ENCODE results near the gene CYB5A.

Gene CYB5A

DNA sequence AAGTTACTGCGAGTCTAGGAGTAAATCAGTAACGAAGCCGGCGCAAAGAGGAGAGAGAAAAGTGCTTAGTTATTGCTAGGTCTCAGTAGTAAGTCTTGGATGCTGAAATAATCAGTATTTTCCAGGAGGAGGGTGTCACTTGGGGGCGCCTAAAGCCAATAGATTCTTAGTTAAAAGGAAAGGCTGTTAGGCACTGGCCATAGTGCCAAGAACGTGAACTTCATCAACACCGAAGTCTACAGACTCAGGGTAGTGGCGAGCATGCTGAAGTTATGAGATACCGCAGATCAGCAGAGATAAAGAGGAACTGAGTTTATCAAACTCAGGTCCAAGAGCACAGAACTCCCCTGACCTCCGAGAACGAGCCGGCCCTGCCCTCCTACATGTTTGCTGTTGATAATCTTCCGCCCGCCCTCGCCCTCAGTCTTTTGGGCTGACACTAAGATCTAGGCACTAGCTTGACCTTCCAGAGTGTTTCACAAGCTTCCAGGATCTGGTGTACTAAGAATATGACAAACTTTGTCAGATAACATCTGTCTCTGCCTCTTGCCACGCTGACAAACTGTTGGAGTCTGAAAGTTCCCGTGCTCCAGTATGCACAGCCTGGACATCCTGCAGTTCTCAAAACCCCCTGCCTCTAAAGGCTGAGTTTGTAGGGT, 49.2 kb downstream of the CYB5A start:
- DNase-seq, result no peak

DNA sequence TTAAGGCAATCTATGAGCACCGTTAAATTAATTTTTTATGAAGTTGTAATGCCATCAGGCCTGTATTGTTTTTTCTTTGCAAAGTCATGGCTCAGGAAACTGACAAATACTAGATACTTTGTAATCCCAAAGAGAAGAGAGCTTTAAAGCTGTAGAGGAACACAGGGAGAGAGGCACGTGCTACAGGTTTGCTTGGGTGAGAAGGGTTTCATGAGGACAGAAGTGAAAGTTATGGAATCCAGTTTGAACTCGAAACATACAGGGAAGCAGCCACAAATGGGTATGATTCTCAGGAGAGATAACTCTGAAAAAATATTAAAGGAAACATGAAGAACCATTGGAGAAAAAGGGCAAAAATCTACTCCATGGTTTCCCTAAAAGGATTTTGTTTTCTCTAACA, 49.8 kb downstream of the CYB5A start:
- no peak for DNase-seq

- no peak for DNase-seq
These were observed 50.3 kb downstream of the CYB5A start for GRCh38 chr18:74241426-74241825.

DNA sequence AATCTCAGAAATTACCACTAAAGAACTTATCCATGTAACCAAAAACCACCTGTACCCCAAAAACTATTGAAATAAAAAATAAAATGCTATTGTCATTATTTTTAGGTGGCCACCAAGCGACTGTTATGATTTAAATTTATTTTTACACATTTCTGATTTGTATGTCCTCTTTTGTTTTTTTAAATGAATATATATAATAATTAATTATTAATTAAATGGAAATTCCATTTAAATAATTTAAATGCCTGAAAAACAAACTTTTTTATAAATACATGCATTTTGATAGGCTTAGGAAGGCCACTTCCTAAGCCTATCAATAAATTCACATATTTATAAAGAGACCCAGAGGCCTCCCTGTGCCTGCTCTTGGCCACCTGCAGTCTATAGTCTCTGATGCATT, 52.2 kb downstream of the CYB5A start:
- DNase-seq, result no peak

- no peak for DNase-seq
These were observed 57.2 kb downstream of the CYB5A start for GRCh38 chr18:74234326-74235171.

DNA sequence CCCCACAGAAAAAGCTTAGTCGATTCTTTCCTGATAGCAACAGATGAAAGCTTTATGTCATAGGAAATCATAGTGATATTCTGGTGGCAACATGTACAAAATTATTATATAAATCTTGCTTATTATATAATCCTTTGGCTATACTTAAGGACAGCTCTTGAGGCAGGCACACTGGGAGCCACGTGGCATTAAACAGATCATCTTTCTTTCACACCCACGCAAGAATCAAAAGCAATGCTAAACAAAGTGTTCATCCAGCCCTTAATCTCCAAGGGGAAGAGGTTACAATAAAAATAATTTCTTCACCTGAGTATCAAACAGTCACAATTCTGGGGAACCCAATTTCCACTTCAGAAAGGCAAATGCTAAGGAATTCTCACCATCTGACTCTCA, 57.8 kb downstream of the CYB5A start:
- DNase-seq, result no peak

GRCh38 chr18:74230922-74231714, 60.6 kb downstream of the CYB5A start:
- no peak for DNase-seq

DNA sequence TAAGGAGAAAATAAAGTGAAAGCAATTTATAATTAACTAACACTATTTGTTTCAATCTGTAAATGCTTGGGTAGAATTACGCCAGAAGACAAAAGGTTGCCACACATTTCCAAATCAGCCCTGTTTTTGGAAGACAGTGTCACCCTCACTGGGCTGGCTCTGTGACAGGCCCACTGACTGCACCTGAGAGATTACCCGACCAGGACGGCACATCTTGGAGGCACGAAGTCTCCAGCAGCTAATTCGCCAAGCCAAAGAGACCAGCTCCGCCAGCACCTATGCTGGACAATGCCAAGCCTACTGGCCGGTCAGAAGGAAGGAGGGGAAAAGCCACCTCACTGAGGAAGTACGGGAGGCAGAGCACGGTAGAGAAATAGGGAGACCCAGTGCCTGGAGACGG, 61.9 kb downstream of the CYB5A start:
- DNase-seq, result no peak

DNA sequence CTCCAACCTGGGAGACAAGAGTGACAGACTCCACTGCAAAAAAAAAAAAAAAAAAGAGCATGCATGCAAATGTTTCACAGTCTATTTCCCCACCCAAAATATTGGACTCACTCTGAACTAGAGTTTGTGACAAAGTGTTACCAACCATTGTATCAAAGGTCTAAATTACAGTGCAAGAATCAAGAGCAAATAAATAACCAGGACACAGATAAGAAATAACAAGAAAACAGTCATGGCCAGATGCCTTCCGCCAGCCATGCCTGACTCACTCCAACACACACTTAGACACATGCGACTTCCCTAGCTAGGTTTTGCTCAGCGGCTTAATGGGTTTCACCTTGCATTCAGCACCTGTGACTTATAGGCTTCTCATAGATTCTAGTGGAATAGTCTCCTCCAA, 62.8 kb downstream of the CYB5A start:
- no peak for DNase-seq

GRCh38 chr18:74228312-74228711, 63.5 kb downstream of the CYB5A start:
- no peak for DNase-seq

GRCh38 chr18:74226666-74227065, 65.1 kb downstream of the CYB5A start:
- no peak for DNase-seq

- no peak for DNase-seq
These were observed 65.6 kb downstream of the CYB5A start for GRCh38 chr18:74226156-74226555.

GRCh38 chr18:74225193-74225840, 66.4 kb downstream of the CYB5A start:
- no peak for DNase-seq

DNA sequence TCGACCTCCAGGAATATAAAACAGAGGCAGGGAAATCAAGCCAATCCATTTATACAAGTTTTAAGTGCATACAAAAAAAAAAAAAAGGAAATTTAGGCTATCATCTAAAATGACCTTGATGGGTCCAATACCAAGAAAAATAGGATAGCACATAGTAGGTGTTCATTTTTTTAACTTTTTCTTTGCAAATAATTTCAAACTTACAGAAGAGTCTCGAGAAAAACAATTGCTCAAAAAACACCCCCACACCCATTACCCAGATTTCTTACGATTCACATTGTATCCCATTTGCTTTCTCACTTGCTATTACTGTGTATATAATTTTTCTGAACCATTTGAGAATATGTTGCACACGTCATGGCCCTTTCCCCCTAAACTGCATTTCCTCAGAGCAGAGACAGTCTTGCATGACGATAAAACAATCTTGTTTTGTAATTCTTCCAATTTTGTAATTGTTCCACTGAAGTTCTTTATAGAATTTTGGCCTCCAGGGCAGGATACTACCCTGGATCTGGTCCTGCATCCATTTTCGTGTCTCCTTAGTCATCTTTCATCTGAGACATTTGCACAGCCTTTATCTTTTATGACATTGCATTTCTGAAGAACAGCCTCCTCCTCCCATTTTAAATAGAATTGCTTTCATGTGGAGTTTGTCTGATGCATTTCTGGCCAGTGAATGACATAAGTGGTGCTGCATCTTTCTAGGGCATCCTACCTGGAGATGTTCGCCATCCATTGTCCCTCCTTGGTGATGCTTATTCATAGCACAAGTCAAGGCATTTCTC, 68.9 kb downstream of the CYB5A start:
- DNase-seq, result no peak

- no peak for DNase-seq
These were observed 70.7 kb downstream of the CYB5A start for GRCh38 chr18:74221081-74221480.

DNA sequence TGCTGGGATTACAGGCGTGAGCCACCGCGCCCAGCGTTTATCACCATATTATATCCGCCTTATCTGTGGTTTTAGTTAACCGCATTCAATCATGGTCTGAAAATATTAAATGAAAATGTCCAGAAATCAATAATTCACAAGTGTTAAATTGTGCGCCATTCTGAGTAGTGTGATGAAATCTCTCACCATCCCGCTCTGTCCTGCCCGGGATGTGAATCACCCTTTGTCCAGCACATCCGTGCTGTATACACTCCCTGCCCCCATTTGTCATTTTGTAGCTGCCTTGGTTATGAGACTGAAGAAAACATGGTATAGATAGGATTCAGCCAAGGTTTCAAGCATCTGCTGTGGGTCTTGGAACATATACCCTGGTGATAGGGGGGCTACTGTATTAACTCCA, 72.7 kb downstream of the CYB5A start:
- DNase-seq, result no peak

GRCh38 chr18:74217476-74218143, 74.2 kb downstream of the CYB5A start:
- no peak for DNase-seq

DNA sequence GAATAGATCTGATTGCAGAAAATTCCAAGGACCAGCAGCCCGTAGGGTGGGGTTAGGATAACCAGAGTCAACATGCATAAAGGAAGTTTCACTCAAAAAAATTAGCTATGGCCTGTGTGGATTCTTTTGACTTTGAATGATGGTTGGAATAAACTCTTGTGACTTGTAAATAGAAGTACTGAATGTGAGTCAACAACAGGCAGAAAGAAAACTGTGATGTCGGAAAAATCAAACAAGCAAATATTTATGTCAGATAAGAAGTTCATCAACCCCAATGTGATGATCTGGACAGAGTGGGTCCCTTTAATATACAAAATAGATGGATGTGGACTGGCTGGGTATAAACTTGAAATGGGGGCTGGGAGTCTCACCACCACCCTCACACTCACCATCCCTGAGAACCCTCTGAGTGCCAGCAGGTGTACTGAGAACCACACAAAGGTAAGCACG, 75.1 kb downstream of the CYB5A start:
- no peak for DNase-seq

- DNase-seq, result no peak
These were observed 75.9 kb downstream of the CYB5A start for GRCh38 chr18:74215863-74216262.

GRCh38 chr18:74213429-74213828, 78.3 kb downstream of the CYB5A start:
- no peak for DNase-seq

GRCh38 chr18:74204526-74205152, 87.1 kb downstream of the CYB5A start:
- no peak for DNase-seq
